Activated CD4-positive, alpha-beta memory T cell treated with anti-CD3 and anti-CD28 coated beads for 36 hours (primary cell): ENCODE measurements around the gene KRT78. TPM values are rescaled to one million over a fixed set of nuclear protein-coding genes. Genes with fewer than 3 reads are reported as not detected.

Source experiments
- CTCF ChIA-PET: fragments of 350-600 bp; sonication (Branson Sonifier 250); formaldehyde crosslinking; loops from one replicate; lab custom pipeline; 2021; ENCODE audit warnings: antibody characterized with exemption, inconsistent platforms; lab: Charles Lee
- POLR2A ChIA-PET: fragments of 350-600 bp; sonication (Branson Sonifier 250); formaldehyde crosslinking; loops from one replicate; lab custom pipeline; 2021; ENCODE audit warnings: antibody characterized with exemption; lab: Charles Lee
- DNase-seq: peaks from one replicate; pipeline ENCODE4 v3.0.0-alpha.2; 2020
- H3K27ac Mint-ChIP-seq: one replicate; pipeline ENCODE4 v1.8.0; 2021; ENCODE audit warnings: mixed read lengths
- H3K27me3 Mint-ChIP-seq: one replicate; pipeline ENCODE4 v1.8.0; 2021; ENCODE audit warnings: mixed read lengths
- H3K36me3 Mint-ChIP-seq: one replicate; pipeline ENCODE4 v1.8.0; 2021; ENCODE audit warnings: mixed read lengths
- H3K4me1 Mint-ChIP-seq: one replicate; pipeline ENCODE4 v1.8.0; 2021; ENCODE audit warnings: low read depth, mixed read lengths
- H3K4me3 Mint-ChIP-seq: one replicate; pipeline ENCODE4 v1.8.0; 2021; ENCODE audit warnings: mild to moderate bottlenecking, mixed read lengths
- H3K9me3 Mint-ChIP-seq: one replicate; pipeline ENCODE4 v1.8.0; 2021; ENCODE audit warnings: mixed read lengths
- intact Hi-C: fragments of 100-400 bp; cut with micrococcal nuclease; formaldehyde crosslinking; loops from one replicate; pipeline ENCODE4 v1.15.1; 2023
- total RNA-seq, 2 experiments: library from RNA; stranded (reverse); gene quantifications; one replicate each; pipeline ENCODE4 v1.2.3, GENCODE V29; 2021

Gene KRT78
- total RNA-seq, 2 experiments from 2014 or later = not detected

GRCh38 chr12:52811191-52812072 is 37.4 kb downstream of the KRT78 start:
- no peaks in the 10 kb centered on the region for H3K36me3 Mint-ChIP-seq

GRCh38 chr12:52810554-52810953 is 38.2 kb downstream of the KRT78 start:
- no peak for DNase-seq
- H3K36me3 Mint-ChIP-seq = no peaks in the 10 kb centered on the region
- POLR2A ChIA-PET = no interaction called here
- intact Hi-C loops = no loop called here
- no peak overlapping the region for H3K27ac Mint-ChIP-seq
- peaks cover 4% of the 10 kb centered on the region for H3K27me3 Mint-ChIP-seq
- no peaks in the 10 kb centered on the region for H3K9me3 Mint-ChIP-seq
- no peaks in the 10 kb centered on the region for H3K4me1 Mint-ChIP-seq
- no peak overlapping the region for H3K4me3 Mint-ChIP-seq
- CTCF ChIA-PET = interaction anchor here (0.6 to 1.1 kb wide), 2 partner anchors 60 to 69 kb away, joined by 3 read pairs; no protein-coding TSS in a partner anchor

More at GRCh38 chr12:52811191-52812072, 37.4 kb downstream of the KRT78 start:
- intact Hi-C loops = no loop called here
- Mint-ChIP-seq H3K27me3 (peaks cover 4% of the 10 kb centered on the region), H3K9me3 (no peaks in the 10 kb centered on the region), H3K4me3 (no peak overlapping the region), H3K27ac (no peak overlapping the region), H3K4me1 (no peaks in the 10 kb centered on the region)
- ChIA-PET POLR2A (no interaction called here), CTCF (interaction anchor here (0.6 to 1.1 kb wide), 2 partner anchors 59 to 532 kb away, joined by 3 read pairs; no protein-coding TSS in a partner anchor)
- no peak for DNase-seq

GRCh38 chr12:52809166-52809565 is 39.6 kb downstream of the KRT78 start:
- Mint-ChIP-seq H3K27me3 (peaks cover 4% of the 10 kb centered on the region), H3K9me3 (no peaks in the 10 kb centered on the region), H3K27ac (no peak overlapping the region), H3K4me3 (no peak overlapping the region), H3K36me3 (no peaks in the 10 kb centered on the region), H3K4me1 (no peaks in the 10 kb centered on the region)
- DNase-seq = no peak
- CTCF ChIA-PET = interaction anchor here (1.1 kb wide), 1 partner anchor 71 kb away, joined by 3 read pairs; no protein-coding TSS in a partner anchor
- POLR2A ChIA-PET = no interaction called here
- intact Hi-C loops = no loop called here

GRCh38 chr12:52808573-52809160 is 40.1 kb downstream of the KRT78 start:
- POLR2A ChIA-PET = no interaction called here
- CTCF ChIA-PET = no interaction called here
- no peak for DNase-seq
- Mint-ChIP-seq H3K36me3 (no peaks in the 10 kb centered on the region), H3K27ac (no peak overlapping the region), H3K4me3 (no peak overlapping the region), H3K4me1 (no peaks in the 10 kb centered on the region), H3K9me3 (no peaks in the 10 kb centered on the region), H3K27me3 (peaks cover 4% of the 10 kb centered on the region)
- intact Hi-C loops = no loop called here

- Mint-ChIP-seq H3K27me3 (peaks cover 4% of the 10 kb centered on the region), H3K9me3 (no peaks in the 10 kb centered on the region), H3K36me3 (no peaks in the 10 kb centered on the region), H3K4me3 (no peak overlapping the region), H3K27ac (no peak overlapping the region), H3K4me1 (no peaks in the 10 kb centered on the region)
- DNase-seq = no peak
- intact Hi-C loops = no loop called here
- ChIA-PET CTCF (interaction anchor here (0.9 kb wide), 1 partner anchor 77 kb away, joined by 3 read pairs; no protein-coding TSS in a partner anchor), POLR2A (no interaction called here)
These were observed 41.0 kb downstream of the KRT78 start for GRCh38 chr12:52807544-52808470.

GRCh38 chr12:52806821-52807543 is 41.8 kb downstream of the KRT78 start:
- DNase-seq = no peak
- Mint-ChIP-seq H3K36me3 (no peaks in the 10 kb centered on the region), H3K9me3 (no peaks in the 10 kb centered on the region), H3K27ac (no peak overlapping the region), H3K4me1 (no peaks in the 10 kb centered on the region), H3K27me3 (peaks cover 4% of the 10 kb centered on the region), H3K4me3 (no peak overlapping the region)
- CTCF ChIA-PET = interaction anchor here (0.9 kb wide), 1 partner anchor 78 kb away, joined by 3 read pairs; no protein-coding TSS in a partner anchor
- intact Hi-C loops = no loop called here
- POLR2A ChIA-PET = no interaction called here

GRCh38 chr12:52806169-52806811 is 42.5 kb downstream of the KRT78 start:
- CTCF ChIA-PET = interaction anchor here (0.7 kb wide), 1 partner anchor 73 kb away, joined by 3 read pairs; no protein-coding TSS in a partner anchor
- intact Hi-C loops = no loop called here
- Mint-ChIP-seq H3K4me1 (no peaks in the 10 kb centered on the region), H3K36me3 (no peaks in the 10 kb centered on the region), H3K4me3 (no peak overlapping the region), H3K27me3 (peaks cover 4% of the 10 kb centered on the region), H3K27ac (no peak overlapping the region), H3K9me3 (no peaks in the 10 kb centered on the region)
- DNase-seq = no peak
- POLR2A ChIA-PET = no interaction called here

- H3K4me3 Mint-ChIP-seq = no peak overlapping the region
- H3K27me3 Mint-ChIP-seq = peaks cover 4% of the 10 kb centered on the region
- no peaks in the 10 kb centered on the region for H3K9me3 Mint-ChIP-seq
- ChIA-PET POLR2A (no interaction called here), CTCF (interaction anchor here (0.7 kb wide), 1 partner anchor 74 kb away, joined by 3 read pairs; no protein-coding TSS in a partner anchor)
- H3K4me1 Mint-ChIP-seq = no peaks in the 10 kb centered on the region
- H3K27ac Mint-ChIP-seq = no peak overlapping the region
- intact Hi-C loops = no loop called here
- H3K36me3 Mint-ChIP-seq = no peaks in the 10 kb centered on the region
- DNase-seq = no peak
These were observed 43.1 kb downstream of the KRT78 start for GRCh38 chr12:52805739-52806138.

- Mint-ChIP-seq H3K27ac (no peak overlapping the region), H3K27me3 (peaks cover 4% of the 10 kb centered on the region), H3K4me1 (no peaks in the 10 kb centered on the region), H3K9me3 (no peaks in the 10 kb centered on the region), H3K36me3 (no peaks in the 10 kb centered on the region), H3K4me3 (no peak overlapping the region)
- CTCF ChIA-PET = no interaction called here
- POLR2A ChIA-PET = no interaction called here
- intact Hi-C loops = no loop called here
- no peak for DNase-seq
These were observed 43.8 kb downstream of the KRT78 start for GRCh38 chr12:52805000-52805399.

- POLR2A ChIA-PET = no interaction called here
- no peaks in the 10 kb centered on the region for H3K36me3 Mint-ChIP-seq
- no peak overlapping the region for H3K27ac Mint-ChIP-seq
These were observed 46.4 kb downstream of the KRT78 start for GRCh38 chr12:52802442-52802841.

GRCh38 chr12:52801773-52802172 is 47.0 kb downstream of the KRT78 start:
- ChIA-PET POLR2A (no interaction called here), CTCF (interaction anchor here (1.3 kb wide), 1 partner anchor 79 kb away, joined by 3 read pairs; no protein-coding TSS in a partner anchor)
- no peaks in the 10 kb centered on the region for H3K4me1 Mint-ChIP-seq
- DNase-seq = no peak
- H3K27ac Mint-ChIP-seq = no peak overlapping the region
- H3K4me3 Mint-ChIP-seq = no peak overlapping the region
- no peaks in the 10 kb centered on the region for H3K27me3 Mint-ChIP-seq
- intact Hi-C loops = no loop called here
- H3K36me3 Mint-ChIP-seq = no peaks in the 10 kb centered on the region
- no peaks in the 10 kb centered on the region for H3K9me3 Mint-ChIP-seq

More at GRCh38 chr12:52802442-52802841, 46.4 kb downstream of the KRT78 start:
- Mint-ChIP-seq H3K4me1 (no peaks in the 10 kb centered on the region), H3K27me3 (no peaks in the 10 kb centered on the region), H3K4me3 (no peak overlapping the region), H3K9me3 (no peaks in the 10 kb centered on the region)
- CTCF ChIA-PET = interaction anchor here (1.3 kb wide), 1 partner anchor 78 kb away, joined by 3 read pairs; no protein-coding TSS in a partner anchor
- no peak for DNase-seq
- intact Hi-C loops = no loop called here
